PC-9 (cell line): Measurements from ENCODE around the gene SYNGR4.

Source experiments
- CTCF ChIP-seq: fragments of 200-600 bp; sonication (generic); conservative IDR thresholded peaks from 2 replicates; pipeline ENCODE4 v1.6.1; 2017; ENCODE audit warnings: mixed run types, antibody characterized with exemption, mild to moderate bottlenecking, moderate library complexity
- EZH2 ChIP-seq: fragments of 200-600 bp; sonication (generic); IDR thresholded peaks from 2 replicates; pipeline ENCODE4 v1.8.0; 2017; ENCODE audit warnings: antibody characterized with exemption, low read depth

- TF ChIP-seq CTCF = no peak
- TF ChIP-seq EZH2 = no peak
Measured at GRCh38 chr19:48346191-48346590, 18.0 kb upstream of the SYNGR4 start.
